IPS DF 4.7 (cell line): ENCODE results near the gene GP1BA.
"Not testable (repeated sequence)": the region's sequence is repeated elsewhere in the genome, so short reads cannot be mapped to it uniquely, and the experiment has no call there.

Experiments
- DNase-seq: peaks from one replicate; pipeline ENCODE4 v3.0.0-alpha.2; 2013; ENCODE audit warnings: low spot score; ENCODE audit errors: extremely low read depth

Gene GP1BA

GRCh38 chr17:4901108-4901647 is 30.9 kb upstream of the GP1BA start:
- no peak for DNase-seq

GRCh38 chr17:4901648-4902344 is 30.3 kb upstream of the GP1BA start:
- no peak for DNase-seq

GRCh38 chr17:4902540-4902939 is 29.5 kb upstream of the GP1BA start:
- no peak for DNase-seq

GRCh38 chr17:4903051-4903818 is 28.8 kb upstream of the GP1BA start, which contains the start of gene CHRNE:
CHRNE (minus strand) TSS chr17:4903098; CDS start chr17:4903063, 35 bp downstream.
- DNase-seq = peak; percentile 90

GRCh38 chr17:4906642-4907041 is 25.4 kb upstream of the GP1BA start:
- not testable (repeated sequence) for DNase-seq

GRCh38 chr17:4908301-4908700 is 23.8 kb upstream of the GP1BA start:
- DNase-seq = no peak

GRCh38 chr17:4908711-4909496 is 23.2 kb upstream of the GP1BA start:
- DNase-seq = peak; percentile 66

GRCh38 chr17:4913994-4914393 is 18.1 kb upstream of the GP1BA start:
- no peak for DNase-seq

- not testable (repeated sequence) for DNase-seq
Measured at GRCh38 chr17:4914551-4914950, 17.5 kb upstream of the GP1BA start.

GRCh38 chr17:4919511-4920047 is 12.5 kb upstream of the GP1BA start:
- no peak for DNase-seq

- DNase-seq = no peak
Measured at GRCh38 chr17:4920351-4921048, 11.6 kb upstream of the GP1BA start.

- DNase-seq = no peak
Measured at GRCh38 chr17:4921320-4921719, 10.8 kb upstream of the GP1BA start.

- DNase-seq = not testable (repeated sequence)
Measured at GRCh38 chr17:4926577-4927335, 5.3 kb upstream of the GP1BA start.

GRCh38 chr17:4928881-4929280 is 3.2 kb upstream of the GP1BA start:
- DNase-seq = no peak

- no peak for DNase-seq
Measured at GRCh38 chr17:4932756-4933155, 679 bp downstream of the GP1BA start.

- no peak for DNase-seq
Measured at GRCh38 chr17:4933646-4934045, 1.6 kb downstream of the GP1BA start.

GRCh38 chr17:4934173-4934979 is 2.3 kb downstream of the GP1BA start:
- DNase-seq = no peak

- no peak for DNase-seq
Measured at GRCh38 chr17:4935650-4936049, 3.6 kb downstream of the GP1BA start.

GRCh38 chr17:4936436-4936835 is 4.4 kb downstream of the GP1BA start:
- no peak for DNase-seq
